HEK293 (cell line): ENCODE results near the gene SP2.
A peak's percentile ranks its signal among the peaks of the same experiment; 100 is the strongest.

Experiments
- CTCF ChIA-PET: fragments of 350-600 bp; formaldehyde crosslinking; extraction: SDS; loops from one replicate; lab custom pipeline; 2021; ENCODE audit warnings: antibody characterized with exemption; lab: Yijun Ruan, JAX
- POLR2A ChIA-PET: fragments of 300-600 bp; formaldehyde crosslinking; extraction: SDS; loops from one replicate; lab custom pipeline; 2020; ENCODE audit warnings: antibody characterized with exemption, inconsistent platforms; lab: Yijun Ruan, JAX
- H3K27ac ChIP-seq: fragments of 200-500 bp; sonication (Bioruptor generic); 2 replicates; pipeline ENCODE4 v1.5.1; 2014; ENCODE audit warnings: low read depth, low read length, control low read depth, inconsistent platforms; ENCODE audit errors: extremely low read depth
- H3K36me3 ChIP-seq, 2 experiments: fragments of 200-500 bp in 1 of 2; sonication (Bioruptor generic) in 1 of 2; 1 replicate in 1 of 2; 2 replicates in 1 of 2; pipeline ENCODE4 v1.5.1; 2014 to 2017; ENCODE audit warnings: inconsistent platforms in 2 of 2, low read length in 2 of 2; ENCODE audit not compliant: control insufficient read depth in 2 of 2, insufficient read depth in 1 of 2
- H3K4me1 ChIP-seq: fragments of 200-500 bp; sonication (Bioruptor generic); 2 replicates; pipeline ENCODE4 v1.5.1; 2014; ENCODE audit warnings: mild to moderate bottlenecking, low read length, inconsistent platforms; ENCODE audit not compliant: control insufficient read depth, insufficient read depth
- H3K4me3 ChIP-seq: 2 replicates; pipeline ENCODE4 v1.5.1; 2011; ENCODE audit warnings: low read depth, mild to moderate bottlenecking, control low read depth, low read length, moderate library complexity
- H3K9me3 ChIP-seq: fragments of 200-500 bp; sonication (Bioruptor generic); 2 replicates; pipeline ENCODE4 v1.5.1; 2014; ENCODE audit warnings: low read depth, low read length, inconsistent platforms; ENCODE audit not compliant: control insufficient read depth, insufficient read depth
- EGR2 ChIP-seq: fragments of 450-650 bp; formaldehyde crosslinking; IDR thresholded peaks from 2 replicates; pipeline ENCODE4 v1.5.1; 2016; ENCODE audit warnings: low read depth, missing biosample characterization, missing genetic modification characterization
- GLIS1 ChIP-seq: fragments of 450-650 bp; formaldehyde crosslinking; IDR thresholded peaks from 2 replicates; pipeline ENCODE4 v1.5.1; 2016; ENCODE audit warnings: missing biosample characterization, missing genetic modification characterization
- HOXD13 ChIP-seq: sonication (generic); formaldehyde crosslinking; IDR thresholded peaks from 2 replicates; pipeline ENCODE4 v1.8.0; 2022; ENCODE audit warnings: missing genetic modification reagents, borderline replicate concordance
- OSR2 ChIP-seq: fragments of 450-650 bp; formaldehyde crosslinking; IDR thresholded peaks from 2 replicates; pipeline ENCODE4 v1.5.1; 2016; ENCODE audit warnings: missing biosample characterization, missing genetic modification characterization
- OVOL3 ChIP-seq: fragments of 450-650 bp; formaldehyde crosslinking; IDR thresholded peaks from 2 replicates; pipeline ENCODE4 v1.5.1; 2016; ENCODE audit warnings: missing biosample characterization, missing genetic modification characterization
- SETDB1 ChIP-seq: IDR thresholded peaks from one replicate; pipeline ENCODE4 v1.6.1; 2017; ENCODE audit warnings: mild to moderate bottlenecking, low read length, moderate library complexity, mixed read lengths; ENCODE audit not compliant: insufficient read length
- ZFHX2 ChIP-seq: fragments of 450-650 bp; formaldehyde crosslinking; conservative IDR thresholded peaks from 2 replicates; pipeline ENCODE4 v1.5.1; 2016; ENCODE audit warnings: missing biosample characterization, missing genetic modification characterization
- ZNF311 ChIP-seq: fragments of 450-650 bp; formaldehyde crosslinking; IDR thresholded peaks from 2 replicates; pipeline ENCODE4 v1.5.1; 2017; ENCODE audit warnings: missing biosample characterization, missing genetic modification characterization, borderline replicate concordance
- ZNF561 ChIP-seq: fragments of 450-650 bp; IDR thresholded peaks from 2 replicates; pipeline ENCODE4 v1.5.1; 2018; ENCODE audit warnings: missing biosample characterization, missing genetic modification characterization, borderline replicate concordance
- ZNF624 ChIP-seq: fragments of 450-650 bp; formaldehyde crosslinking; IDR thresholded peaks from 2 replicates; pipeline ENCODE4 v1.5.1; 2017; ENCODE audit warnings: missing biosample characterization, missing genetic modification characterization
- ZNF76 ChIP-seq: fragments of 450-650 bp; formaldehyde crosslinking; IDR thresholded peaks from 2 replicates; pipeline ENCODE4; 2016; ENCODE audit warnings: low read depth, missing biosample characterization, missing genetic modification characterization, borderline replicate concordance
- ZSCAN16 ChIP-seq: fragments of 450-650 bp; formaldehyde crosslinking; IDR thresholded peaks from 2 replicates; pipeline ENCODE4 v1.5.1; 2016; ENCODE audit warnings: missing biosample characterization, missing genetic modification characterization
- TF ChIP-seq, protein P1 (sequence below): fragments of 450-650 bp; formaldehyde crosslinking; IDR thresholded peaks from 2 replicates; pipeline ENCODE4 v1.5.1; 2016; ENCODE audit warnings: missing biosample characterization, missing genetic modification characterization
- TF ChIP-seq, protein P2 (sequence below): IDR thresholded peaks from 2 replicates; pipeline ENCODE4 v1.6.1; 2011; ENCODE audit warnings: mild to moderate bottlenecking, low read depth, low read length, borderline replicate concordance
- TF ChIP-seq, protein P3 (sequence below): fragments of 450-650 bp; formaldehyde crosslinking; IDR thresholded peaks from 2 replicates; pipeline ENCODE4 v1.5.1; 2017; ENCODE audit warnings: missing biosample characterization, missing genetic modification characterization
- TF ChIP-seq, protein P4 (sequence below): fragments of 450-650 bp; formaldehyde crosslinking; IDR thresholded peaks from 2 replicates; pipeline ENCODE4 v1.5.1; 2016; ENCODE audit warnings: missing biosample characterization, missing genetic modification characterization, borderline replicate concordance

SP2 gene

DNA sequence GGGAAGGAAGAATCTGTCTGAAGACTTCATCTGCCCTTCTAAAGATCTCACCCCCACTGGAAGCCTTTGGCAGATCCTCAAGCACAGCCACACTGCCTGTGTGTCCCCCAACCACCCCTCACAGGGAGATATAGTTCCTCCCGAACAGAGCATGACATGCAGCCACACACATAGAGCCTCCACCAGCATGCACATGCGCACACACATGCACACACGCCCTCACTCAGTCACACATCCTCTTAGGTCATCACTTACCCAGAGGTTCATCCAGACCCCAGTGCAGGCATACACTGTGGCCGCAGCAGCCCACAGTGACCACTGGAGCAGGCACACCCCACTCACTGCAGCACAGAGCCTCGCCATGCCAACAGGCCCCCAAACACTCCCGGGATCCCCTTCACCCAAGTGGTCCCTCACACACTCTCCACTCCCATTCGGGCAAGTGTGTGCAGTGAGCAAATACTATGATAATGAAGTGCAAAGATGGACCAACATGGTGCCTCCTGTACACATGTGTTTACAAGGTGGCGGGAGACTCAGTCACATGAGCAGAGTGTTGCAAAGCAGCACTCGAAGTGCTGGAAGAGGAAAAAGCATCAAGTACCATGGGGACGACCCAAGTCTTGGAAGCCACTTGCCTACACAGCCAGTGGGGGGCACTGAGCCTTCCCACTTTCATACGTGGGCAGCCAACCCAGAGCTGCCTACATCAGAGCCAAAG is 28.1 kb upstream of the SP2 start:
- Histone ChIP-seq H3K27ac (no peak overlapping the region), H3K4me3 (no peak overlapping the region), H3K36me3 (no peaks in the 10 kb centered on the region), H3K4me1 (no peaks in the 10 kb centered on the region), H3K9me3 (no peaks in the 10 kb centered on the region)
- no peak for TF ChIP-seq SETDB1
- TF ChIP-seq ZNF311 (tag by site-specific recombination): no peak
- TF ChIP-seq, protein P1, sequence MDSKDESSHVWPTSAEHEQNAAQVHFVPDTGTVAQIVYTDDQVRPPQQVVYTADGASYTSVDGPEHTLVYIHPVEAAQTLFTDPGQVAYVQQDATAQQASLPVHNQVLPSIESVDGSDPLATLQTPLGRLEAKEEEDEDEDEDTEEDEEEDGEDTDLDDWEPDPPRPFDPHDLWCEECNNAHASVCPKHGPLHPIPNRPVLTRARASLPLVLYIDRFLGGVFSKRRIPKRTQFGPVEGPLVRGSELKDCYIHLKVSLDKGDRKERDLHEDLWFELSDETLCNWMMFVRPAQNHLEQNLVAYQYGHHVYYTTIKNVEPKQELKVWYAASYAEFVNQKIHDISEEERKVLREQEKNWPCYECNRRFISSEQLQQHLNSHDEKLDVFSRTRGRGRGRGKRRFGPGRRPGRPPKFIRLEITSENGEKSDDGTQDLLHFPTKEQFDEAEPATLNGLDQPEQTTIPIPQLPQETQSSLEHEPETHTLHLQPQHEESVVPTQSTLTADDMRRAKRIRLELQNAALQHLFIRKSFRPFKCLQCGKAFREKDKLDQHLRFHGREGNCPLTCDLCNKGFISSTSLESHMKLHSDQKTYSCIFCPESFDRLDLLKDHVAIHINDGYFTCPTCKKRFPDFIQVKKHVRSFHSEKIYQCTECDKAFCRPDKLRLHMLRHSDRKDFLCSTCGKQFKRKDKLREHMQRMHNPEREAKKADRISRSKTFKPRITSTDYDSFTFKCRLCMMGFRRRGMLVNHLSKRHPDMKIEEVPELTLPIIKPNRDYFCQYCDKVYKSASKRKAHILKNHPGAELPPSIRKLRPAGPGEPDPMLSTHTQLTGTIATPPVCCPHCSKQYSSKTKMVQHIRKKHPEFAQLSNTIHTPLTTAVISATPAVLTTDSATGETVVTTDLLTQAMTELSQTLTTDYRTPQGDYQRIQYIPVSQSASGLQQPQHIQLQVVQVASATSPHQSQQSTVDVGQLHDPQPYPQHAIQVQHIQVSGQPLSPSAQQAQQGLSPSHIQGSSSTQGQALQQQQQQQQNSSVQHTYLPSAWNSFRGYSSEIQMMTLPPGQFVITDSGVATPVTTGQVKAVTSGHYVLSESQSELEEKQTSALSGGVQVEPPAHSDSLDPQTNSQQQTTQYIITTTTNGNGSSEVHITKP (tag by site-specific recombination): 0 out of 2 replicates have a peak, but pooled peaks have one; percentile 33
- 0 out of 2 replicates have a peak, but pooled peaks have one; percentile 12 for TF ChIP-seq EGR2
- TF ChIP-seq ZFHX2 (tag by site-specific recombination): peak; percentile 46; the same call in 1 of the 2 replicates
- ChIA-PET CTCF (interaction anchor here (0.9 kb wide), 1 partner anchor 23 kb away, joined by 3 read pairs; no protein-coding TSS in a partner anchor), POLR2A (no interaction called here)

DNA sequence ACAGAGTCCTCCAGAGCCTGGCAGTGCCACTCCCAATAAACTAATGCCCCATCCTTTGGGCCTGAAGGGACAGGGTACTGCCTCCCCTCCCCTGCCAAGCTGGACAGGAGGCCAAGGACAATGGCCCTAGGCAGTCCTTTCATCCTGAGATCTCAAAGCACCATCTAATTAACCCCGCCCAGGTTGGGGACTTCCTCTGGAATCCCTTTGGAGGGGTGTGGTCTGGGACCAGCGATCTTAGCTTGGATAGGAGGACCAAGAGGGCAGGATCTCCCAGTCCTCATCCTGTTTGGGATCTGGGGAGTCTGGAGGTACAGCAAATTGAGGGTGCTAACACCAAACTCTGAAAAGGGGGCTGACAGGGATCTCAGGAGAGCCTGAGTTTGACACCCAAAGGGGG is 26.9 kb upstream of the SP2 start:
- Histone ChIP-seq H3K4me3 (no peak overlapping the region), H3K36me3 (no peaks in the 10 kb centered on the region), H3K27ac (no peak overlapping the region), H3K4me1 (no peaks in the 10 kb centered on the region), H3K9me3 (no peaks in the 10 kb centered on the region)
- TF ChIP-seq ZNF561 (tag by site-specific recombination) (no peak), ZNF76 (no peak), GLIS1 (tag by site-specific recombination) (no peak), ZSCAN16 (tag by site-specific recombination) (no peak), OSR2 (tag by site-specific recombination) (no peak), ZNF311 (tag by site-specific recombination) (no peak), ZNF624 (tag by site-specific recombination) (no peak), HOXD13 (CRISPR knock-in tag) (no peak), OVOL3 (tag by site-specific recombination) (no peak)
- TF ChIP-seq, protein P2, sequence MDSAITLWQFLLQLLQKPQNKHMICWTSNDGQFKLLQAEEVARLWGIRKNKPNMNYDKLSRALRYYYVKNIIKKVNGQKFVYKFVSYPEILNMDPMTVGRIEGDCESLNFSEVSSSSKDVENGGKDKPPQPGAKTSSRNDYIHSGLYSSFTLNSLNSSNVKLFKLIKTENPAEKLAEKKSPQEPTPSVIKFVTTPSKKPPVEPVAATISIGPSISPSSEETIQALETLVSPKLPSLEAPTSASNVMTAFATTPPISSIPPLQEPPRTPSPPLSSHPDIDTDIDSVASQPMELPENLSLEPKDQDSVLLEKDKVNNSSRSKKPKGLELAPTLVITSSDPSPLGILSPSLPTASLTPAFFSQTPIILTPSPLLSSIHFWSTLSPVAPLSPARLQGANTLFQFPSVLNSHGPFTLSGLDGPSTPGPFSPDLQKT: no peak
- TF ChIP-seq, protein P3, sequence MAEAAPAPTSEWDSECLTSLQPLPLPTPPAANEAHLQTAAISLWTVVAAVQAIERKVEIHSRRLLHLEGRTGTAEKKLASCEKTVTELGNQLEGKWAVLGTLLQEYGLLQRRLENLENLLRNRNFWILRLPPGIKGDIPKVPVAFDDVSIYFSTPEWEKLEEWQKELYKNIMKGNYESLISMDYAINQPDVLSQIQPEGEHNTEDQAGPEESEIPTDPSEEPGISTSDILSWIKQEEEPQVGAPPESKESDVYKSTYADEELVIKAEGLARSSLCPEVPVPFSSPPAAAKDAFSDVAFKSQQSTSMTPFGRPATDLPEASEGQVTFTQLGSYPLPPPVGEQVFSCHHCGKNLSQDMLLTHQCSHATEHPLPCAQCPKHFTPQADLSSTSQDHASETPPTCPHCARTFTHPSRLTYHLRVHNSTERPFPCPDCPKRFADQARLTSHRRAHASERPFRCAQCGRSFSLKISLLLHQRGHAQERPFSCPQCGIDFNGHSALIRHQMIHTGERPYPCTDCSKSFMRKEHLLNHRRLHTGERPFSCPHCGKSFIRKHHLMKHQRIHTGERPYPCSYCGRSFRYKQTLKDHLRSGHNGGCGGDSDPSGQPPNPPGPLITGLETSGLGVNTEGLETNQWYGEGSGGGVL (tag by site-specific recombination): no peak
- TF ChIP-seq, protein P4, sequence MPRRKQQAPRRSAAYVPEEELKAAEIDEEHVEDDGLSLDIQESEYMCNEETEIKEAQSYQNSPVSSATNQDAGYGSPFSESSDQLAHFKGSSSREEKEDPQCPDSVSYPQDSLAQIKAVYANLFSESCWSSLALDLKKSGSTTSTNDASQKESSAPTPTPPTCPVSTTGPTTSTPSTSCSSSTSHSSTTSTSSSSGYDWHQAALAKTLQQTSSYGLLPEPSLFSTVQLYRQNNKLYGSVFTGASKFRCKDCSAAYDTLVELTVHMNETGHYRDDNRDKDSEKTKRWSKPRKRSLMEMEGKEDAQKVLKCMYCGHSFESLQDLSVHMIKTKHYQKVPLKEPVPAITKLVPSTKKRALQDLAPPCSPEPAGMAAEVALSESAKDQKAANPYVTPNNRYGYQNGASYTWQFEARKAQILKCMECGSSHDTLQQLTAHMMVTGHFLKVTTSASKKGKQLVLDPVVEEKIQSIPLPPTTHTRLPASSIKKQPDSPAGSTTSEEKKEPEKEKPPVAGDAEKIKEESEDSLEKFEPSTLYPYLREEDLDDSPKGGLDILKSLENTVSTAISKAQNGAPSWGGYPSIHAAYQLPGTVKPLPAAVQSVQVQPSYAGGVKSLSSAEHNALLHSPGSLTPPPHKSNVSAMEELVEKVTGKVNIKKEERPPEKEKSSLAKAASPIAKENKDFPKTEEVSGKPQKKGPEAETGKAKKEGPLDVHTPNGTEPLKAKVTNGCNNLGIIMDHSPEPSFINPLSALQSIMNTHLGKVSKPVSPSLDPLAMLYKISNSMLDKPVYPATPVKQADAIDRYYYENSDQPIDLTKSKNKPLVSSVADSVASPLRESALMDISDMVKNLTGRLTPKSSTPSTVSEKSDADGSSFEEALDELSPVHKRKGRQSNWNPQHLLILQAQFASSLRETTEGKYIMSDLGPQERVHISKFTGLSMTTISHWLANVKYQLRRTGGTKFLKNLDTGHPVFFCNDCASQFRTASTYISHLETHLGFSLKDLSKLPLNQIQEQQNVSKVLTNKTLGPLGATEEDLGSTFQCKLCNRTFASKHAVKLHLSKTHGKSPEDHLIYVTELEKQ: no peak
- ChIA-PET CTCF (interaction anchor here (0.9 to 1.7 kb wide), 3 partner anchors 13 to 101 kb away, joined by 3 to 7 read pairs (median 4); no protein-coding TSS in a partner anchor), POLR2A (no interaction called here)
